OCI-LY1 (cell line): Measurements from ENCODE around the gene NHP2.
A peak's percentile ranks its signal among the peaks of the same experiment; 100 is the strongest.

Experiments used
- H2AFZ ChIP-seq: fragments of 200-600 bp; sonication (generic), shearing (Covaris generic); 2 replicates; pipeline ENCODE4 v1.6.0; 2014; ENCODE audit warnings: antibody characterized with exemption, mild to moderate bottlenecking, low read length
- H3F3A ChIP-seq: fragments of 200-600 bp; sonication (generic), shearing (Covaris generic); 2 replicates; pipeline ENCODE4 v1.6.0; 2014; ENCODE audit warnings: mild to moderate bottlenecking, antibody characterized with exemption, low read length, moderate library complexity; ENCODE audit not compliant: insufficient read depth
- H3K27ac ChIP-seq: fragments of 200-600 bp; sonication (generic); 2 replicates; pipeline ENCODE4 v1.5.1; 2014; ENCODE audit warnings: low read length, mixed run types, mild to moderate bottlenecking, low read depth; ENCODE audit not compliant: poor library complexity, severe bottlenecking
- H3K27me3 ChIP-seq: fragments of 200-600 bp; sonication (generic); 2 replicates; pipeline ENCODE4 v1.6.0; 2014; ENCODE audit warnings: antibody characterized with exemption, mild to moderate bottlenecking, low read length, moderate library complexity; ENCODE audit not compliant: insufficient read depth
- H3K36me3 ChIP-seq: fragments of 200-600 bp; sonication (generic); 2 replicates; pipeline ENCODE4 v1.6.1; 2014; ENCODE audit warnings: mild to moderate bottlenecking, antibody characterized with exemption, low read length, moderate library complexity, mixed read lengths; ENCODE audit not compliant: insufficient read depth
- H3K4me1 ChIP-seq: fragments of 200-600 bp; sonication (generic); 2 replicates; pipeline ENCODE4 v1.5.1; 2014; ENCODE audit warnings: mild to moderate bottlenecking, low read length, moderate library complexity; ENCODE audit not compliant: insufficient read depth, severe bottlenecking
- H3K4me2 ChIP-seq: fragments of 200-600 bp; sonication (generic), shearing (Covaris generic); 2 replicates; pipeline ENCODE4 v1.6.1; 2014; ENCODE audit warnings: low read length
- H3K4me3 ChIP-seq: fragments of 200-600 bp; sonication (generic); 2 replicates; pipeline ENCODE4 v1.5.1; 2014; ENCODE audit warnings: low read length, low read depth, mild to moderate bottlenecking, mixed read lengths; ENCODE audit not compliant: poor library complexity, severe bottlenecking
- H3K79me2 ChIP-seq: fragments of 200-600 bp; shearing (Covaris generic); 2 replicates; pipeline ENCODE4 v1.6.1; 2016; ENCODE audit warnings: mixed run types, low read length, mixed read lengths; ENCODE audit not compliant: insufficient read depth
- H3K9ac ChIP-seq: fragments of 200-600 bp; sonication (generic), shearing (Covaris generic); 2 replicates; pipeline ENCODE4 v1.6.1; 2014; ENCODE audit warnings: mild to moderate bottlenecking, low read length, mixed read lengths
- H3K9me2 ChIP-seq: fragments of 200-600 bp; sonication (generic), shearing (Covaris generic); 2 replicates; pipeline ENCODE4 v1.6.1; 2014; ENCODE audit warnings: low read depth, mild to moderate bottlenecking, low read length, mixed read lengths
- H3K9me3 ChIP-seq: fragments of 200-600 bp; shearing (Covaris generic); 2 replicates; pipeline ENCODE4 v1.6.1; 2014; ENCODE audit warnings: low read length, mixed read lengths
- H4K20me1 ChIP-seq: fragments of 200-600 bp; sonication (generic), shearing (Covaris generic); 2 replicates; pipeline ENCODE4 v1.6.0; 2016; ENCODE audit warnings: mild to moderate bottlenecking, low read length; ENCODE audit not compliant: insufficient read depth
- EZH2 ChIP-seq: fragments of 200-600 bp; sonication (generic), shearing (Covaris generic); IDR thresholded peaks from 2 replicates; pipeline ENCODE4 v1.8.0; 2017; ENCODE audit warnings: borderline replicate concordance, mixed run types, mild to moderate bottlenecking, antibody characterized with exemption, low read length, moderate library complexity, mixed read lengths
- TF ChIP-seq, protein P1 (sequence below): fragments of 200-600 bp; sonication (generic), shearing (Covaris generic); IDR thresholded peaks from 2 replicates; pipeline ENCODE4 v1.5.1; 2017; ENCODE audit warnings: mild to moderate bottlenecking, antibody characterized with exemption, low read length, moderate library complexity, mixed read lengths

The NHP2 gene

DNA sequence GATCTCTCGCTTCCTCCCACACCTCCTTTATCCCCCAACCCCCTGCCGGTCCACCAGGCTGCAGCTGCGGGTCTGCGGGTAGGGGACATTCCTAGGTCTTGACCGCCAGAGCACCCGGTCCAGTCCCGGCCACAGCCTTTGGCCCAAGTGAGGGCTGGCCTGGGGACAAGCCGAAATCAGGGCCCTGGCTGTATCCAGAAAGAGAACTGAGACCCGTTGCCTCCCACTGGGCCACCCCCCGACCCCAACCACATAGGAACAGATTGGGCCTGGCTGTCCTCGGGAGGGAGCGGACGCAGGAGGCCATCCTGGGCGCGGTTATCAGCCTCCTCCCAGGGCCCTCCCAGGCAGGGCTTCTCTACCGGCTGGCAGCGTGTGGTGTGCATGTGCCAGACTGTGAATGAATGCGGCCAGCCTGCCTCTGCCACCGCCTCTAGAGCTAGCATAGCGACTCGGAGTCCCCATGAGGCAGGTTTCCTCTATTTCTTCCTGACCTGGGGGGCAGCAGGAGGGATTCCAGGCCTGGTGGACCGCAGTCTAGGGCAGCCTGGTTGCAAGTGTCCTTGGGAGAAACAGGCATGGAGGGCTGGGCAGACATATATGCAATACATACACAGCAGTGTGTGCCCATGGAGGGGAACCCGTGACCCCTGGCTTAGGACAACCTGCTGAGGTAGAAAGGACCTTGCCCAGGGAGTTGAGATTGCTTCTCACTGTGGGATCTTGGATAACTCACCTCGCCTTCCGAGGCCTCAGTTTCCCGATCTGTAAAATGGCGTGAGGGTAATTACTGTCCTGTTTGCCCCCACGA lies 39.2 kb downstream of the NHP2 start:
- Histone ChIP-seq H2AFZ (no peak overlapping the region), H3F3A (no peaks in the 10 kb centered on the region), H3K9ac (peak overlapping the region; percentile 89), H3K4me2 (peak overlapping the region; percentile 79), H4K20me1 (no peaks in the 10 kb centered on the region), H3K79me2 (no peaks in the 10 kb centered on the region), H3K27ac (peak overlapping the region; percentile 97), H3K4me1 (peaks cover 58% of the 10 kb centered on the region), H3K27me3 (peaks cover 21% of the 10 kb centered on the region), H3K9me3 (no peaks in the 10 kb centered on the region), H3K9me2 (no peaks in the 10 kb centered on the region), H3K4me3 (peak overlapping the region; percentile 90), H3K36me3 (no peaks in the 10 kb centered on the region; the same call in 1 of the 2 replicates)
- TF ChIP-seq EZH2: no peak

DNA sequence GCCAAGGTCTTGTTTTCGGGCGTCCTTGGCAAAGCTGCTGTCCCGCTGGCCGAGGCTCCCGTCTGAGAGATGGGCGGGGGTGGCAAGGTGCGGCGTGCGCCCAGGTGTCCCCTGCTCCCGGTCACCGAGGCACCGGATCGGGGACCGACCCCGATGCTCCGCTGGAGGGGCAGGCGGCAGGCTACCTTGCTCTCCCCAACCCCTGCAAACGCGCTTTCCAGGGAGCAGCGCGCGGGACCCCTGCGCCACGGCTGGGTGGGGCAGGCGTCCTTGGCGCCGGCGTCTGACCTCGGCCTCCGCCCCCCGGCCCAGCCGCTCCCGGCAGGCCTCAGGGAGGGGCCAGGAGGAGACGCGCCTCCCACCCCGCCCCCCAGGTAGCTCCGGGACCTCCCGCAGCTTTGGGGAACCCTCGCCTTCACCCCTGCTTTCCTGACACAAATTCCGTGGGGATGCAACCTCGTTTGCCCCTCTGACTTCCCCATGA lies 39.8 kb downstream of the NHP2 start:
- Histone ChIP-seq H3F3A (no peaks in the 10 kb centered on the region), H3K36me3 (no peaks in the 10 kb centered on the region; the same call in 1 of the 2 replicates), H3K27me3 (peaks cover 21% of the 10 kb centered on the region), H4K20me1 (no peaks in the 10 kb centered on the region), H3K4me2 (peak overlapping the region; percentile 79), H3K9ac (peak overlapping the region; percentile 89), H3K4me1 (peaks cover 52% of the 10 kb centered on the region), H2AFZ (no peak overlapping the region), H3K79me2 (no peaks in the 10 kb centered on the region), H3K9me2 (no peaks in the 10 kb centered on the region), H3K27ac (peak overlapping the region; percentile 97), H3K4me3 (peak overlapping the region; percentile 90), H3K9me3 (no peaks in the 10 kb centered on the region)
- no peak for TF ChIP-seq EZH2
- TF ChIP-seq, protein P1, sequence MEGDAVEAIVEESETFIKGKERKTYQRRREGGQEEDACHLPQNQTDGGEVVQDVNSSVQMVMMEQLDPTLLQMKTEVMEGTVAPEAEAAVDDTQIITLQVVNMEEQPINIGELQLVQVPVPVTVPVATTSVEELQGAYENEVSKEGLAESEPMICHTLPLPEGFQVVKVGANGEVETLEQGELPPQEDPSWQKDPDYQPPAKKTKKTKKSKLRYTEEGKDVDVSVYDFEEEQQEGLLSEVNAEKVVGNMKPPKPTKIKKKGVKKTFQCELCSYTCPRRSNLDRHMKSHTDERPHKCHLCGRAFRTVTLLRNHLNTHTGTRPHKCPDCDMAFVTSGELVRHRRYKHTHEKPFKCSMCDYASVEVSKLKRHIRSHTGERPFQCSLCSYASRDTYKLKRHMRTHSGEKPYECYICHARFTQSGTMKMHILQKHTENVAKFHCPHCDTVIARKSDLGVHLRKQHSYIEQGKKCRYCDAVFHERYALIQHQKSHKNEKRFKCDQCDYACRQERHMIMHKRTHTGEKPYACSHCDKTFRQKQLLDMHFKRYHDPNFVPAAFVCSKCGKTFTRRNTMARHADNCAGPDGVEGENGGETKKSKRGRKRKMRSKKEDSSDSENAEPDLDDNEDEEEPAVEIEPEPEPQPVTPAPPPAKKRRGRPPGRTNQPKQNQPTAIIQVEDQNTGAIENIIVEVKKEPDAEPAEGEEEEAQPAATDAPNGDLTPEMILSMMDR: no peak

DNA sequence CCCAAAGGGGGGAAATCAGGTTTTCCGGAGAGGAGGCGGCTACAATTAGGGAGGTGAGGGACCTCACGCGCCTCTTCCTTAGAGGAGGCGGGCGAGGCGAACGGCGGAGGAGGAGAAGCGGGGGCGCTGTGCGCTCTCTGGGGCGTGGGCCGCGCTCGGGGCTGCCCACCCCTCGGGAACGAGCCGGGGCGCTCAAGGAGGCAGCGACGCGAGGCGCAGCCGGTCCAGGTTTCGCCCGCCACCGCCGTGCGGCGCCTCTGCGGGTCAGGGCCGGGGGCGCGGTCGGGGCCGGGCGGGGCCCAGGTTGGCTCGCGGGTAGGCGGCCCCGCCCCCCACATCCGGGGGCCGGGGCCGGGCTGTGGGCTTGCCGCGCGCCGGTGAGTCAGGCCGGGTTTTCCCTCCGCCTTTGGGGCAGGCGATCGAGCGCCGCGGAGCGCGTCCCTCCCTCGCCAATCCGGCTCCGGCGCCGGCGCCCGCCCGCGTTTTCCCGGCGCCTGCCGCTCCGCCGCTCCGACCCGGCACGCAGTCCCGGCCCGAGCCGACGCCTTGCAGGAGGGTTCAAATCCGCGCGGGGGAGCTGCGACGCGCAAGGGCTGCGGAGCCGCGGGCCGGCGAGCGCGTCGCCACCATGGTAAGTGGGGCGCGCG lies 40.4 kb downstream of the NHP2 start, which contains the start of gene N4BP3:
Gene N4BP3, plus strand, starts transcription at position 392 of the 647 bp plus-strand sequence. CDS start 6,052 bp downstream, outside the sequence.
- Histone ChIP-seq H3K36me3 (no peaks in the 10 kb centered on the region; the same call in 1 of the 2 replicates), H3F3A (no peaks in the 10 kb centered on the region), H3K27ac (peak within 1 kb of the TSS; percentile 97), H3K9me2 (no peaks in the 10 kb centered on the region), H2AFZ (no peak within 1 kb of the TSS), H3K4me1 (peaks cover 45% of the 10 kb centered on the region), H3K9me3 (no peaks in the 10 kb centered on the region), H3K27me3 (peaks cover 21% of the 10 kb centered on the region), H3K4me2 (peak within 1 kb of the TSS; percentile 79), H3K4me3 (peak within 1 kb of the TSS; percentile 90), H3K79me2 (no peaks in the 10 kb centered on the region), H4K20me1 (no peaks in the 10 kb centered on the region), H3K9ac (peak within 1 kb of the TSS; percentile 89)
- no peak for TF ChIP-seq EZH2
- TF ChIP-seq, protein P1: peak; percentile 24; the same call in 1 of the 2 replicates
